Naive thymus-derived CD8-positive, alpha-beta T cell (primary cell): ENCODE results near the gene TMEM95. TPM values are rescaled to one million over a fixed set of nuclear protein-coding genes. Genes with fewer than 3 reads are reported as not detected.
"Not testable (repeated sequence)": the region's sequence is repeated elsewhere in the genome, so short reads cannot be mapped to it uniquely, and the experiment has no call there.

Experiments
- ATAC-seq, 2 donors: fragments of 150-1000 bp; cut with Tn5 transposase in 1 of 2; sonication (Bioruptor Pico), chemical (Tn5 transposase) in 1 of 2; 1 replicate in 1 of 2; 2 replicates in 1 of 2; pipeline ENCODE4 v1.10.0; 2021; ENCODE audit warnings: mild to moderate bottlenecking in 2 of 2, moderate library complexity in 2 of 2
- POLR2A ChIA-PET: fragments of 350-600 bp; sonication (Branson Sonifier 250); formaldehyde crosslinking; loops from one replicate; lab custom pipeline; 2021; ENCODE audit warnings: antibody characterized with exemption; lab: Charles Lee
- DNase-seq, 10 donors: peaks; one replicate each; pipeline versions ENCODE4 v3.0.0 to v3.0.0-alpha.2; 2020 to 2022
- H3K27ac Mint-ChIP-seq, 10 donors: one replicate each; pipeline ENCODE4 v1.8.0; 2020 to 2022; ENCODE audit warnings: mild to moderate bottlenecking in 10 of 10, mixed read lengths in 10 of 10, moderate library complexity in 4 of 10, inconsistent platforms in 1 of 10
- H3K27me3 Mint-ChIP-seq, 5 donors: one replicate each; pipeline ENCODE4 v1.8.0; 2021 to 2022; ENCODE audit warnings: mixed read lengths in 5 of 5
- H3K36me3 Mint-ChIP-seq, 3 donors: one replicate each; pipeline ENCODE4 v1.8.0; 2020 to 2022; ENCODE audit warnings: mixed read lengths in 3 of 3, mild to moderate bottlenecking in 2 of 3, inconsistent platforms in 1 of 3
- H3K4me1 Mint-ChIP-seq, 4 donors: one replicate each; pipeline ENCODE4 v1.8.0; 2021 to 2022; ENCODE audit warnings: mixed read lengths in 4 of 4
- H3K4me3 Mint-ChIP-seq, 10 donors: one replicate each; pipeline ENCODE4 v1.8.0; 2020 to 2022; ENCODE audit warnings: mild to moderate bottlenecking in 10 of 10, mixed read lengths in 10 of 10, moderate library complexity in 6 of 10, inconsistent platforms in 1 of 10
- H3K9me3 Mint-ChIP-seq, 9 donors: one replicate each; pipeline ENCODE4 v1.8.0; 2020 to 2022; ENCODE audit warnings: mixed read lengths in 9 of 9, mild to moderate bottlenecking in 3 of 9, inconsistent platforms in 1 of 9, moderate library complexity in 1 of 9
- polyA plus RNA-seq, 3 donors: library from polyadenylated mRNA; unstranded; fragments of 300-500 nt; fragmentation: Illumina TruSeq; gene quantifications; one replicate each; pipeline ENCODE4 v1.2.3, GENCODE V29; 2021
- total RNA-seq, 8 experiments: library from RNA in 2 of 8; stranded (reverse) in 2 of 8; gene quantifications; one replicate each; pipeline ENCODE4 v1.2.3 and lab custom pipeline; 2021 to 2026

The TMEM95 gene
- total and polyA plus RNA-seq, 5 experiments from 2014 or later, result not detected

DNA sequence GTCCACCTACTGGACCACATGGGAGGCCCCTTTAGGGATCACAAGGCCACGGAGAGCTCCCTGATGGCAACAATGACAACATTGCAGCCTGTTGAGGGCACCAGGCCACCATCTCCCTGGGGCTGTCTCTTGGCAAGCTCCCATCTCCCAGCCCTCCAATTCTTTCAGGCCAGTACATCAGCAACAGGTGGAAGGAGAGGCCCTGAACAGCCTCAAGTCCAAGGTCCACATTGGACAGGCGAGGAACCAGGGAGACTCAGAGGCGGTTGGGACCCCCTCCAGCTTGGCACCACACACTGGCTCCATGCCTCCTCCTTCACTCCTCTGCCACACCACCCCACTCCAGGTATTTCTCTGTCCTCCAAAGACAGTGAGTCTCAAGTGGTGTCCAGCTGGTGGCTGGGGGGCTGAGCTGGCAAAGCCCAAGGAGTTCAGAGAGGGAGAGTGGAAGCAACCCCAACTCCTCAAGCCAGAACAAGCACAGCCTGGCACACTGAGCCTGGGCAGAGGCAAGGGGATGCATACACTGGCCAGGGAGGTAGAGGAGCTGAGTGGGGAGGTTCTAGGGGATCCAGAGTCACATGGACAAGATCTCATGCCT lies 19.9 kb upstream of the TMEM95 start:
- Mint-ChIP-seq H3K27ac (peak overlapping the region; percentile 77 to 99 (median 98)), H3K9me3 (no peaks in the 10 kb centered on the region), H3K27me3 (no peaks in the 10 kb centered on the region), H3K36me3 (peaks cover 0 to 24% (median 13%) of the 10 kb centered on the region in 3 donors), H3K4me3 (peak overlapping the region; percentile 31 to 98 (median 94)), H3K4me1 (peaks cover 29 to 67% (median 63%) of the 10 kb centered on the region in 4 donors)
- POLR2A ChIA-PET, result interaction anchor here (0.6 to 5.9 kb wide), 8 partner anchors 10 to 130 kb away, joined by 3 to 147 read pairs (median 28); partner anchors contain the start of genes GABARAP, GPS2, KCTD11 and TMEM95
- no peak for ATAC-seq
- no peak for DNase-seq

DNA sequence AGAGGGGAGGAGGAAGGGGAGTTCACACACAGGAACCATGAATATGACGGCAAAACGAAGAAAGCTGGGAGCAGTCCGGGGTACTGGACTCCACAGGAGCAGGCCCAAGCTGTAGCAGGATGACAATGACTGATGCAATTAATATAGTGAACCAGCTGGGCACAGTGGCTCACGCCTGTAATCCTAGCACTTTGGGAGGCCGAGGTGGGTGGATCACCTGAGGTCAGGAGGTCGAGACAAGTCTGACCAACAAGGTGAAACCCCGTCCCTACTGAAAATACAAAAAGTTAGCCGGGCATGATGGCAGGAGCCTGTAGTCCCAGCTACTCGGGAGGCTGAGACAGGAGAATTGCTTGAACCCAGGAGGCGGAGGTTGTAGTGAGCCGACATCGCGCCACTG lies 19.2 kb upstream of the TMEM95 start:
- not testable (repeated sequence) for H3K9me3 Mint-ChIP-seq, ATAC-seq, DNase-seq, H3K27me3 Mint-ChIP-seq
- Mint-ChIP-seq H3K4me1 (peaks cover 25 to 67% (median 63%) of the 10 kb centered on the region in 4 donors), H3K4me3 (peak overlapping the region; percentile 92 to 98 (median 95)), H3K36me3 (peaks cover 0 to 32% (median 13%) of the 10 kb centered on the region in 3 donors), H3K27ac (peak overlapping the region; percentile 77 to 99 (median 98))
- POLR2A ChIA-PET, result interaction anchor here (0.8 to 5.9 kb wide), 27 partner anchors 10 to 351 kb away, joined by 3 to 147 read pairs (median 7); partner anchors contain the start of genes ACADVL, CLDN7, DLG4 and DVL2

DNA sequence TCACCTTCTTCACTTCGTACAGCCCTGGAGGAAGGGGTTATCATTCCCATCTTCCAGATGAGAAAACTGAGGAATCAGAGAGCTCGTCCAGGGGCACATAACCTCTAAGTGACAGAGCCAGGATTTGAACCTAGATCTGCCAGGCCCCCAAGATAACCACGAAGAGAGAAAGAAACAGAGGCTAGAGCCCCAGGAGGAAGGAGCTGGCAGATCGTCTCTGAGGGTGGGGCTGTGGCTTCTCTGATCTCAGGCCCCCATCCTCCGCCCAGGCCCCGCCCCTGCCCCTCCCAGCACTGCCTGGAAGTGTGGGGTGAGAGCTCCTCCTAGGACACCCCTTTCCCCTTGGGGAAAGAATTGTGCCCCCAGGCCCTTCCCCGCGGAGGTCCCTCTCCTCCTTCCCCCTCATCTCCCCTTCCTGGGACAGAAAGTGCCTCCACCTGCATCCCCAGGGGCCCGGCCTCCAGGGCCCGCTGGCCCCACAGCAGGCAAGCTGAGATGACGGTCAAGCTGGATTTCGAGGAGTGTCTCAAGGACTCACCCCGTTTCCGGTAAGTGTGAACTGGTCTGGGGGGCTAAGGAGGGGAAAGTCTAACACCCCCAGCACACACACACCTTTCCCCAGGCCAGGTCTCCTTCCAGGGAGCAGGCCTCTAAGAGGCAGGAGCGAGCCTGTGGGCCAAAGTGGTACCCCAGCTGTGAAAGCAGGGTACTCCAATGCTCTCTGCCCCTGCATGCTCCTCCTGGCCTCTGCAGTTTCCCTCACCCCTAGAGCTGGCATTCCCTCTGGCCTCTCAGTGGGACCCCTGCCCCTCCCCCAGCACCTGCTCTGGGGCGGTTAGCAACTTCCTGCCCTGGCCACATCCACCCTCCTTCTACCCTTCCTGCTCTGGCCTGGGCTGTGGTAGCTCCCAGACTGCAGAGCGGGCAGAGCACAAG lies 18.4 kb upstream of the TMEM95 start, which contains the start of gene ACAP1:
TSS of gene ACAP1 (plus strand) at position 290 of the 936 bp plus-strand sequence. CDS start at position 496, 206 bp downstream.
- Mint-ChIP-seq H3K27ac (peak within 1 kb of the TSS; percentile 77 to 99 (median 98)), H3K4me1 (peaks cover 26 to 69% (median 64%) of the 10 kb centered on the region in 4 donors), H3K27me3 (no peaks in the 10 kb centered on the region), H3K36me3 (peaks cover 0 to 37% (median 13%) of the 10 kb centered on the region in 3 donors), H3K9me3 (no peaks in the 10 kb centered on the region), H3K4me3 (peak within 1 kb of the TSS; percentile 92 to 98 (median 95))
- peak; percentile 94 for ATAC-seq
- POLR2A ChIA-PET, result interaction anchor here (0.5 to 5.9 kb wide), 41 partner anchors 7 to 350 kb away, joined by 3 to 147 read pairs (median 5); partner anchors contain the start of genes ACADVL, CLDN7, DLG4 and DVL2
- peak; percentile 74 to 93 (median 82) for DNase-seq

DNA sequence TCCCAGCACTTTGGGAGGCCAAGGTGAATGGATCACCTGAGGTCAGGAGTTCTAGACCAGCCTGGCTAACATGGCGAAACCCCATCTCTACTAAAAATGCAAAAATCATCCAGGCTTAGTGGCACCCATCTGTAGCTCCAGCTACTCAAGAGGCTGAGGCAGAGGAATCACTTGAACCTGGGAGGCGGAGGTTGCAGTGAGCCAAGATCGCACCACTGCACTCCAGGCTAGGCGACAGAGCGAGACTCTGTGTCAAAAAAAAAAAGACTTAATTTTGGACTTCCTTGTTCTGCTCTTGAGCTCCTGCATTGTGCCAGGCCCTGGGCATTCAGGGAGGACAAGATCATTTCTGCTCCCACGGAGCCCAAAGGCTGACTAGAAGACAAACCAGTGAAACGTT lies 17.4 kb upstream of the TMEM95 start:
- H3K4me1 Mint-ChIP-seq, result peaks cover 22 to 69% (median 61%) of the 10 kb centered on the region in 4 donors
- POLR2A ChIA-PET, result interaction anchor here (0.7 to 5.9 kb wide), 25 partner anchors 8 to 349 kb away, joined by 3 to 147 read pairs (median 7); partner anchors contain the start of genes CLDN7, EIF5A, GABARAP and GPS2

DNA sequence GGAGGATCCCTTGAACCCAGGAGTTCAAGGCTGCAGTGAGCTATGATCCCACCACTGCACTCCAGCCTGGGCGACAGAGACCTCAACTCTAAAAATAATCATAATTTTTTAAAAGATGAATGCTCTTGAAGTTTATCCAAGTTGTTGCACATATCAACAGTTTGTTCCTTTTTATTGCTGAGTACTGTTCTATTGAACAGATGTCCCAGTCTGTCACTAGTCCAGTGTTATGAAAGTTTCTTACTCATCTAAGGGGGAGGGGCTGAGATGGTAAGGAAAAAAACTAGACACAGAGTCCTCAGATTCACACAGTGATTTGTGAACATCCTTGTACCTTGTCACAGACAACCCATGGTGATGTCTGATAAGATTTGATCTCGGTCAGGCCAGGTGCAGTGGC lies 14.8 kb upstream of the TMEM95 start:
- Mint-ChIP-seq H3K4me3 (peak overlapping the region in 3 of 10 donors; percentile 23 to 66 (median 36)), H3K27me3 (no peaks in the 10 kb centered on the region), H3K27ac (peak overlapping the region in 6 of 10 donors; percentile 18 to 87 (median 36)), H3K9me3 (no peaks in the 10 kb centered on the region), H3K36me3 (peaks cover 0 to 73% (median 15%) of the 10 kb centered on the region in 3 donors), H3K4me1 (peaks cover 20 to 64% (median 54%) of the 10 kb centered on the region in 4 donors)
- ATAC-seq (no peak), DNase-seq (no peak)
- POLR2A ChIA-PET, result interaction anchor here (0.8 to 2.3 kb wide), 4 partner anchors 9 to 31 kb away, joined by 3 to 11 read pairs (median 3); partner anchors contain the start of genes GPS2 and NEURL4

More for the DNA sequence above, 17.4 kb upstream of the TMEM95 start:
- DNase-seq, ATAC-seq, H3K27me3 Mint-ChIP-seq, H3K9me3 Mint-ChIP-seq: not testable (repeated sequence)
- H3K27ac Mint-ChIP-seq, result peak overlapping the region; percentile 77 to 98 (median 98)
- H3K4me3 Mint-ChIP-seq, result peak overlapping the region; percentile 92 to 98 (median 95)
- peaks cover 0 to 48% (median 15%) of the 10 kb centered on the region in 3 donors for H3K36me3 Mint-ChIP-seq

DNA sequence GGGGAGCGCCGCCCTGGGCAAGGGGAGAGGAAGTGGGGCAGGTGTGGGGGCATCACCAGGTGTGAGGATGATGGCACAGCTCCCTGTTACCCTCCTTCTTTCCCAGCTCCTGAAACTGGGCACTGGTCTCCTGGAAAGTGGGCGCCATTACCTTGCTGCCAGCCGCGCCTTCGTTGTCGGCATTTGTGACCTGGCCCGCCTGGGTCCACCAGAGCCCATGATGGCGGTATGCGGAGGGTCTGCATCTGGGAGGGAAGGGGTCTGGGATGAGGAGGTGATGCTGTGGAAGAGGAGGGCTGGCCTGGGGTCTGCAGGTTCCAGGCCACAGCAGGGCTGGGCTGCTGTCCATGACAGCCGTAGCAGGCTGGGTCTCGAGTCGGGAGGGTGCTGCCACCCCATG lies 13.1 kb upstream of the TMEM95 start:
- H3K9me3 Mint-ChIP-seq, result no peaks in the 10 kb centered on the region
- peak overlapping the region in 8 of 10 donors; percentile 31 to 82 (median 62) for H3K27ac Mint-ChIP-seq
- H3K4me1 Mint-ChIP-seq, result peaks cover 13 to 57% (median 45%) of the 10 kb centered on the region in 4 donors
- H3K27me3 Mint-ChIP-seq, result no peaks in the 10 kb centered on the region
- peak overlapping the region in 1 of 10 donors; percentile 24 for H3K4me3 Mint-ChIP-seq
- peaks cover 0 to 90% (median 15%) of the 10 kb centered on the region in 3 donors for H3K36me3 Mint-ChIP-seq
- POLR2A ChIA-PET, result interaction anchor here (1.0 to 2.4 kb wide), 5 partner anchors 9 to 95 kb away, joined by 3 to 12 read pairs (median 6); no protein-coding TSS in a partner anchor
- peak in 1 of 10 donors; percentile 22 for DNase-seq
- ATAC-seq, result no peak

DNA sequence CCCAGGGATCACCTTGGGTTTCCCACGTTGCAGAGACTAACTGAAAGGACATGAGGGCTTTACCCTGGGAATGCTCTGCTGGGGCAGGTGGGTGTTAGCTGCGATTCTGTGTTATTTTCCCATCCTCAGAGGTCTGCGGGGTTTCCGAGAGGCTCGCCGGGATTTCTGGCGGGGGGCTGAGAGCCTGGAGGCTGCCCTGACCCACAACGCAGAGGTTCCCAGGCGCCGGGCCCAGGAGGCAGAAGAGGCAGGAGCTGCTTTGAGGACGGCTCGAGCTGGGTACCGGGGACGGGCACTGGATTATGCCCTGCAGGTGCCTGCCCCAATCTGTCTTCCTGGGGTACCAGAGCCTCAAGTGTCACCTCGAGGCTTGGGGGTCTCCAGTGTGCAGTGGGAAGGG lies 11.7 kb upstream of the TMEM95 start:
- H3K36me3 Mint-ChIP-seq, result peaks cover 0 to 93% (median 7%) of the 10 kb centered on the region in 3 donors
- no peaks in the 10 kb centered on the region for H3K9me3 Mint-ChIP-seq
- DNase-seq (peak in 1 of 10 donors; percentile 53), ATAC-seq (no peak)
- peak overlapping the region in 6 of 10 donors; percentile 17 to 81 (median 68) for H3K27ac Mint-ChIP-seq
- H3K4me3 Mint-ChIP-seq, result no peak overlapping the region
- H3K27me3 Mint-ChIP-seq, result no peaks in the 10 kb centered on the region
- peaks cover 9 to 57% (median 37%) of the 10 kb centered on the region in 4 donors for H3K4me1 Mint-ChIP-seq
- POLR2A ChIA-PET, result interaction anchor here (0.6 to 3.0 kb wide), 6 partner anchors 13 to 62 kb away, joined by 3 to 12 read pairs (median 5); partner anchors contain the start of gene SLC2A4

DNA sequence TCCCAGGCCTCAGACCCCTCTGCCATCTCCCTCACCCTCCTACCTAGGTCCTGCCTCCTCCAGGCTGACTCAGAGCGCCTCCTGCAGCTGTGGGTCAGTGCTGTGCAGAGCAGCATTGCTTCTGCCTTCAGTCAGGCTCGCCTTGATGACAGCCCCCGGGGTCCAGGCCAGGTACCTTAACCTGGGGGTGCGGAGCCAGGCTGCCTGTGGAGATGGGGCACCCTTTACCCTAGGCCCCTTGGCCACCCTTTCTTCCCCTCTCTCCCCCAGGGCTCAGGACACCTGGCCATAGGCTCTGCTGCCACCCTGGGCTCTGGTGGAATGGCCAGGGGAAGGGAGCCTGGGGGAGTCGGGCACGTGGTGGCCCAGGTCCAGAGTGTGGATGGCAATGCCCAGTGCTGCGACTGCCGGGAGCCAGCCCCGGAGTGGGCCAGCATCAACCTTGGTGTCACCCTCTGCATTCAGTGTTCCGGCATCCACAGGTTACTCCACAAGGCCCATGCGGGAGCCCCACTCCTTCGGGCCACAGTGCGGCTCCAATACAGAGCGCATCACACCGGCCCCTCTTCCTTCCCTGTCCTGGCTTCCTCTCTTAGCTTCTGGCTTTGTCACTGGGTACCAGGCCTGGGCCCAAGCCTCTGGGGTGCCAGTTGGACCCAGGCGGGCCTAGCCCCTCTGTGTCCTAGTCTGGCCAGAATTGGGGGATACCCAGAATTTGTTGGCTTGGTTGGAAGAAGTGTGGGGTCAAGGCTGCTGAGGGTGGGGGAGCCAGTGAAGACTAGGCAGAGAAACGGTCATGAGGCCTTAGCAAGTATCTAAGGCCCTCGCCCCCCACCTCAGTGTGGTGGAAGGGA lies 8.0 kb upstream of the TMEM95 start:
- peak in 1 of 10 donors; percentile 57 for DNase-seq
- no peaks in the 10 kb centered on the region for H3K27me3 Mint-ChIP-seq
- no peaks in the 10 kb centered on the region for H3K9me3 Mint-ChIP-seq
- ATAC-seq, result no peak
- POLR2A ChIA-PET, result interaction anchor here (0.5 to 5.9 kb wide), 6 partner anchors 10 to 34 kb away, joined by 4 to 109 read pairs (median 28); partner anchors contain the start of genes ACAP1, GPS2 and NEURL4
- peak overlapping the region in 4 of 10 donors; percentile 8 to 77 (median 56) for H3K27ac Mint-ChIP-seq
- H3K36me3 Mint-ChIP-seq, result peaks cover 0 to 84% (median 5%) of the 10 kb centered on the region in 3 donors
- H3K4me1 Mint-ChIP-seq, result peaks cover 12 to 68% (median 32%) of the 10 kb centered on the region in 4 donors
- H3K4me3 Mint-ChIP-seq, result no peak overlapping the region

DNA sequence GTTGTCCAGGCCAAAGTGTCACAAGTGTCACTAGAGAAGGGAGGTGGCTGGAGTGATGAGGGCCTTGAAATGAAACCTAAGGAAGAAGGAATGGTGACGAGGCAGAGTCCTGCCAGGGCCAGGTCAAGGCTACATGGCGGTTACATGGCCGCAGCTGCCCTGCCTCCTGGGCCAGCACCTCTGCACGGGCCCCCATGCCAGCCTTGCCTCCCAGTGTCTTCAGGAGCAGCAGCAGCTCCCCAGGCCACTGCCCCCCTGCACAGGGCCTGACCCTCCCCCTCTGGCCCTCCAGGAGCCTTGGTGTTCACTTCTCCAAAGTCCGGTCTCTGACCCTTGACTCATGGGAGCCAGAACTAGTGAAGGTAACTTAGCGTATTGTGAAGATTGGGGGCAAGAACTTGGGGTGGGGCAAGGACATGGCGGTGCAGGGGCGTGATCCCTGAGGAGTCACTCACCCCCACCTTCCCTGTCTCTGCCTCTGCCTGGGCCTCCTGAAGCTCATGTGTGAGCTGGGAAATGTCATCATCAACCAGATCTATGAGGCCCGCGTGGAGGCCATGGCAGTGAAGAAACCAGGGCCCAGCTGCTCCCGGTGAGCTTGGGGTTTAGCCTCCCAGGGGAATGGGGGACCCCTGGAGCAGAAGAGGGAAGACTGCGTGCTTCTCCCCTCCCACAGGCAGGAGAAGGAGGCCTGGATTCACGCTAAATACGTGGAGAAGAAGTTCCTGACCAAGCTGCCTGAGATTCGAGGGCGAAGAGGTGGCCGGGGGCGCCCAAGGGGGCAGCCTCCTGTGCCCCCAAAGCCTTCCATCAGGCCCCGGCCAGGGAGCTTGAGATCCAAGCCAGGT lies 7.1 kb upstream of the TMEM95 start:
- peaks cover 0 to 80% (median 5%) of the 10 kb centered on the region in 3 donors for H3K36me3 Mint-ChIP-seq
- H3K27ac Mint-ChIP-seq, result peak overlapping the region in 6 of 10 donors; percentile 58 to 92 (median 71)
- peaks cover 17 to 75% (median 37%) of the 10 kb centered on the region in 4 donors for H3K4me1 Mint-ChIP-seq
- ATAC-seq, result no peak
- H3K9me3 Mint-ChIP-seq, result no peaks in the 10 kb centered on the region
- no peak for DNase-seq
- no peak overlapping the region for H3K4me3 Mint-ChIP-seq
- H3K27me3 Mint-ChIP-seq, result no peaks in the 10 kb centered on the region
- POLR2A ChIA-PET, result interaction anchor here (0.5 to 5.9 kb wide), 9 partner anchors 8 to 213 kb away, joined by 3 to 109 read pairs (median 4); partner anchors contain the start of genes ACAP1, GPS2, NEURL4 and PLSCR3
